ENCODE data around the gene C2orf69. TPM values are rescaled to one million over a fixed set of nuclear protein-coding genes. Genes with fewer than 3 reads are reported as not detected.

C2orf69 gene
- total RNA-seq, 1 experiment from 2014 or later = 15.0 TPM

DNA sequence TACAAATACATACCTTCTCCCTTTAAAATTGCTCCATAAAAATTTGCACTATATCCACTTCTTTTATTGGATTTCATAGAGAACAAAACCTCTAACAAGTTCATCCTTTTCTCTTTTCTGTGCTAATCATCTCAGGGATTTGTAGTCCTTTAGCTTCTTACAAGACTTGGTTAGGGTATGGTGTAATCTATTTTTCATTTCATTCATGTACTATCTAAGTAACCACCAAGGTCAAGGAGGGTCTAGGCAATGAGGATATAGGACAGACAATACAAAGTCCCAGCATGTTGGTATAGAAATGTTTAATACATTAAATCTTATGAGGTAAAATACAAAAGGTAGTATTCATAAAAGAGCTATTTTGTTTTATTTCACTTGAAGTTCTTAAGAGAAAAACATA lies 17.5 kb downstream of the C2orf69 start:
- H3K27ac ChIP-seq (ENCODE audit: low read length) = no peak overlapping the region
- TF ChIP-seq EZH2 (IDR thresholded peaks at IDR 0.05; ENCODE audit: low read length, unreplicated experiment) (no peak), CTCF (conservative IDR thresholded peaks at IDR 0.05; ENCODE audit: low read depth, low read length) (no peak), EZH2phosphoT487 (IDR thresholded peaks at IDR 0.05; ENCODE audit: borderline replicate concordance, low read length) (no peak)

GRCh38 chr2:199929262-199929661 lies 18.2 kb downstream of the C2orf69 start:
- CTCF ChIA-PET = no interaction called here

More for the DNA sequence above, 17.5 kb downstream of the C2orf69 start:
- Histone ChIP-seq H3K9me2 (replicated peaks; ENCODE audit: low read length) (no peaks in the 10 kb centered on the region), H3K27me3 (ENCODE audit: low read length) (no peaks in the 10 kb centered on the region), H3K9me3 (ENCODE audit: low read length) (no peaks in the 10 kb centered on the region), H3K9ac (ENCODE audit: low read length) (no peak overlapping the region), H3K79me2 (ENCODE audit: low read length) (peaks cover 43% of the 10 kb centered on the region), H4K20me1 (ENCODE audit: low read length) (peaks cover 9% of the 10 kb centered on the region), H3K36me3 (ENCODE audit: low read depth, low read length) (peaks cover 38% of the 10 kb centered on the region), H3K4me3 (ENCODE audit: low read length) (no peak overlapping the region), H3K4me1 (ENCODE audit: insufficient read depth, low read length) (peaks cover 8% of the 10 kb centered on the region), H2AFZ (ENCODE audit: low read length) (no peak overlapping the region), H3F3A (ENCODE audit: low read length, unreplicated experiment) (no peaks in the 10 kb centered on the region), H3K4me2 (ENCODE audit: low read length) (no peak overlapping the region)
- POLR2A ChIA-PET (ENCODE audit: unreplicated experiment) = interaction anchor here (0.5 kb wide), 1 partner anchor 18 kb away, joined by 3 read pairs; no protein-coding TSS in a partner anchor
- DNase-seq (no peak), ATAC-seq (no peak)
- no TSS peak for BruUV-seq (replicated peaks)
- intact Hi-C loops (cut with micrococcal nuclease) = no loop called here
- CTCF ChIA-PET = no interaction called here

More at GRCh38 chr2:199929262-199929661, 18.2 kb downstream of the C2orf69 start:
- H3K9me2 ChIP-seq (replicated peaks; ENCODE audit: low read length) = no peaks in the 10 kb centered on the region
- no peaks in the 10 kb centered on the region for H3K9me3 ChIP-seq (ENCODE audit: low read length)
- H4K20me1 ChIP-seq (ENCODE audit: low read length) = peaks cover 3% of the 10 kb centered on the region
- peaks cover 36% of the 10 kb centered on the region for H3K79me2 ChIP-seq (ENCODE audit: low read length)
- peaks cover 2% of the 10 kb centered on the region for H3K4me1 ChIP-seq (ENCODE audit: insufficient read depth, low read length)
- intact Hi-C loops (cut with micrococcal nuclease) = no loop called here
- DNase-seq (no peak), ATAC-seq (no peak)
- POLR2A ChIA-PET (ENCODE audit: unreplicated experiment) = no interaction called here
- H3K27me3 ChIP-seq (ENCODE audit: low read length) = no peaks in the 10 kb centered on the region
- H3K4me2 ChIP-seq (ENCODE audit: low read length) = no peak overlapping the region
- no peak overlapping the region for H3K4me3 ChIP-seq (ENCODE audit: low read length)
- H3K36me3 ChIP-seq (ENCODE audit: low read depth, low read length) = peaks cover 38% of the 10 kb centered on the region
- no peak overlapping the region for H3K27ac ChIP-seq (ENCODE audit: low read length)
- BruUV-seq (replicated peaks) = no TSS peak
- H3F3A ChIP-seq (ENCODE audit: low read length, unreplicated experiment) = no peaks in the 10 kb centered on the region
- no peak overlapping the region for H3K9ac ChIP-seq (ENCODE audit: low read length)
- H2AFZ ChIP-seq (ENCODE audit: low read length) = no peak overlapping the region
- no peak for TF ChIP-seq EZH2phosphoT487 (IDR thresholded peaks at IDR 0.05; ENCODE audit: borderline replicate concordance, low read length)
- no peak for TF ChIP-seq EZH2 (IDR thresholded peaks at IDR 0.05; ENCODE audit: low read length, unreplicated experiment)
- no peak for TF ChIP-seq CTCF (conservative IDR thresholded peaks at IDR 0.05; ENCODE audit: low read depth, low read length)
